Calu3 (cell line): ENCODE measurements around the gene UBE2M. TPM values are rescaled to one million over a fixed set of nuclear protein-coding genes. Genes with fewer than 3 reads are reported as not detected.

ENCODE experiments used
- BruUV-seq: library from RNA; stranded (reverse); fragments of 400-500 nt; replicated peaks from 2 replicates; lab custom pipeline; 2021; lab: Mats Ljungman, UMichigan
- CTCF ChIA-PET: fragments of 300-600 bp; sonication (Branson Sonifier 250); formaldehyde crosslinking; loops from one replicate; lab custom pipeline; 2022; ENCODE audit warnings: antibody characterized with exemption; lab: Charles Lee
- DNase-seq: peaks from one replicate; pipeline ENCODE4 v3.0.0; 2022
- H3K27ac Mint-ChIP-seq: one replicate; pipeline ENCODE4 v1.8.0; 2022; ENCODE audit warnings: mixed read lengths; ENCODE audit not compliant: unreplicated experiment
- H3K27me3 Mint-ChIP-seq: one replicate; pipeline ENCODE4 v1.8.0; 2022; ENCODE audit warnings: mixed read lengths; ENCODE audit not compliant: unreplicated experiment
- H3K36me3 Mint-ChIP-seq: one replicate; pipeline ENCODE4 v1.8.0; 2022; ENCODE audit warnings: mild to moderate bottlenecking, moderate library complexity, mixed read lengths; ENCODE audit not compliant: insufficient read depth, unreplicated experiment
- H3K4me1 Mint-ChIP-seq: one replicate; pipeline ENCODE4 v1.8.0; 2022; ENCODE audit warnings: mild to moderate bottlenecking, low read depth, mixed read lengths; ENCODE audit not compliant: unreplicated experiment
- H3K4me3 Mint-ChIP-seq: one replicate; pipeline ENCODE4 v1.8.0; 2022; ENCODE audit warnings: mild to moderate bottlenecking, low read depth, moderate library complexity, mixed read lengths; ENCODE audit not compliant: unreplicated experiment
- H3K9me3 Mint-ChIP-seq: one replicate; pipeline ENCODE4 v1.8.0; 2022; ENCODE audit warnings: low read depth, mixed read lengths; ENCODE audit not compliant: unreplicated experiment
- CTCF ChIP-seq: fragments of 200-600 bp; IDR thresholded peaks from one replicate; pipeline ENCODE4 v1.8.0; 2022; ENCODE audit warnings: antibody characterized with exemption; ENCODE audit not compliant: unreplicated experiment
- intact Hi-C: fragments of 100-400 bp; cut with micrococcal nuclease; formaldehyde crosslinking; loops from one replicate; pipeline ENCODE4 v1.10.0; 2022; ENCODE audit not compliant: unreplicated experiment
- total RNA-seq: library from RNA; stranded (reverse); gene quantifications from 2 replicates; pipeline ENCODE4 v1.2.3, GENCODE V29; 2022

UBE2M gene
- total RNA-seq, 1 experiment from 2014 or later = 131 TPM

- no peak overlapping the region for H3K4me3 Mint-ChIP-seq
- H3K27ac Mint-ChIP-seq = no peak overlapping the region
- intact Hi-C loops = no loop called here
- no peak for TF ChIP-seq CTCF
- no peaks in the 10 kb centered on the region for H3K27me3 Mint-ChIP-seq
- H3K36me3 Mint-ChIP-seq = peaks cover 18% of the 10 kb centered on the region
- no peaks in the 10 kb centered on the region for H3K4me1 Mint-ChIP-seq
- DNase-seq = no peak
- BruUV-seq = no TSS peak
- CTCF ChIA-PET = no interaction called here
- no peaks in the 10 kb centered on the region for H3K9me3 Mint-ChIP-seq
Observed at GRCh38 chr19:58585442-58586132, 27.2 kb upstream of the UBE2M start.

GRCh38 chr19:58584498-58585441, 26.4 kb upstream of the UBE2M start:
- CTCF ChIA-PET = no interaction called here
- H3K36me3 Mint-ChIP-seq = peaks cover 18% of the 10 kb centered on the region
- TF ChIP-seq CTCF = no peak
- intact Hi-C loops = no loop called here
- no peak overlapping the region for H3K4me3 Mint-ChIP-seq
- DNase-seq = no peak
- BruUV-seq = no TSS peak
- no peaks in the 10 kb centered on the region for H3K27me3 Mint-ChIP-seq
- no peaks in the 10 kb centered on the region for H3K9me3 Mint-ChIP-seq
- H3K4me1 Mint-ChIP-seq = no peaks in the 10 kb centered on the region
- H3K27ac Mint-ChIP-seq = no peak overlapping the region

GRCh38 chr19:58582985-58583384, 24.6 kb upstream of the UBE2M start:
- intact Hi-C loops = no loop called here
- peak overlapping the region; percentile 38 for H3K27ac Mint-ChIP-seq
- TF ChIP-seq CTCF = no peak
- CTCF ChIA-PET = no interaction called here
- H3K4me3 Mint-ChIP-seq = no peak overlapping the region
- no peak for DNase-seq
- no TSS peak for BruUV-seq
- no peaks in the 10 kb centered on the region for H3K4me1 Mint-ChIP-seq
- no peaks in the 10 kb centered on the region for H3K9me3 Mint-ChIP-seq
- peaks cover 18% of the 10 kb centered on the region for H3K36me3 Mint-ChIP-seq
- H3K27me3 Mint-ChIP-seq = no peaks in the 10 kb centered on the region

GRCh38 chr19:58581227-58582141, 23.1 kb upstream of the UBE2M start:
- Mint-ChIP-seq H3K36me3 (peaks cover 19% of the 10 kb centered on the region), H3K9me3 (no peaks in the 10 kb centered on the region), H3K27me3 (no peaks in the 10 kb centered on the region), H3K4me1 (no peaks in the 10 kb centered on the region), H3K27ac (no peak overlapping the region), H3K4me3 (no peak overlapping the region)
- intact Hi-C loops = no loop called here
- CTCF ChIA-PET = interaction anchor here (0.6 kb wide), 1 partner anchor 15 kb away, joined by 6 read pairs; no protein-coding TSS in a partner anchor
- BruUV-seq = no TSS peak
- no peak for DNase-seq
- no peak for TF ChIP-seq CTCF
